Measurements from ENCODE around the gene CST4. TPM values are rescaled to one million over a fixed set of nuclear protein-coding genes. Genes with fewer than 3 reads are reported as not detected.

The CST4 gene, protein sequence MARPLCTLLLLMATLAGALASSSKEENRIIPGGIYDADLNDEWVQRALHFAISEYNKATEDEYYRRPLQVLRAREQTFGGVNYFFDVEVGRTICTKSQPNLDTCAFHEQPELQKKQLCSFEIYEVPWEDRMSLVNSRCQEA
- not detected in 2 replicates for total RNA-seq

DNA sequence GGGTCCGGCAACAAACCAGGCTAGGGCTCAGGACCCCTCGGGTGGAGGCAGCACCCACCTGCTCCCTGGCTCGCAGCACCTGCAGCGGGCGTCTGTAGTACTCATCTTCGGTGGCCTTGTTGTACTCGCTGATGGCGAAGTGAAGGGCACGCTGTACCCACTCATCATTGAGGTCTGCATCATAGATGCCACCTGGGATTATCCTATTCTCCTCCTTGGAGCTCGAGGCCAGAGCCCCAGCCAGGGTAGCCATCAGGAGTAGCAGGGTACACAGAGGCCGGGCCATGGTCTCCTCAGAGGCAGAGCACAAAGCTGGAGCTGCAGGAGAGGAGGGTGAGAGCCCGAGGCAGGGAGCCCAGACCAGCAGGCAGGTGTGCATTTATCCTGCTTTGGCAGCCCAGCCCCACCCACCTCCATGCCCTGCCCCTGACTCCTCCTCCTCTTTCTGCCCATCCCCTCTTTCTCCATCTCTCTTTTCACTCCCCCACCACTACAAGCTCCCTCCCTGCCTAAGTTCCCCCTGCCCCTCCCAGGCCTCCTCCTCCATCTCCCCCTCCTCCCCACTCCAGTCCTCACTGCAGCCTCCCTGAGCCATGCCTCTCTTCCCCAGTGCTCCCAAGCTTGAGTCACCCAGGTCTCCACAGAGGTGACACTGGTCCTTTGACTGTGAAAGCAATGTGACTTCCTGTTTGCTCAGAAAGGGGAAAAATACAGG, at the start of gene CST4:
CST4 (minus strand) TSS at position 355 of the 715 bp plus-strand sequence; CDS start at position 286, 69 bp downstream.

DNA sequence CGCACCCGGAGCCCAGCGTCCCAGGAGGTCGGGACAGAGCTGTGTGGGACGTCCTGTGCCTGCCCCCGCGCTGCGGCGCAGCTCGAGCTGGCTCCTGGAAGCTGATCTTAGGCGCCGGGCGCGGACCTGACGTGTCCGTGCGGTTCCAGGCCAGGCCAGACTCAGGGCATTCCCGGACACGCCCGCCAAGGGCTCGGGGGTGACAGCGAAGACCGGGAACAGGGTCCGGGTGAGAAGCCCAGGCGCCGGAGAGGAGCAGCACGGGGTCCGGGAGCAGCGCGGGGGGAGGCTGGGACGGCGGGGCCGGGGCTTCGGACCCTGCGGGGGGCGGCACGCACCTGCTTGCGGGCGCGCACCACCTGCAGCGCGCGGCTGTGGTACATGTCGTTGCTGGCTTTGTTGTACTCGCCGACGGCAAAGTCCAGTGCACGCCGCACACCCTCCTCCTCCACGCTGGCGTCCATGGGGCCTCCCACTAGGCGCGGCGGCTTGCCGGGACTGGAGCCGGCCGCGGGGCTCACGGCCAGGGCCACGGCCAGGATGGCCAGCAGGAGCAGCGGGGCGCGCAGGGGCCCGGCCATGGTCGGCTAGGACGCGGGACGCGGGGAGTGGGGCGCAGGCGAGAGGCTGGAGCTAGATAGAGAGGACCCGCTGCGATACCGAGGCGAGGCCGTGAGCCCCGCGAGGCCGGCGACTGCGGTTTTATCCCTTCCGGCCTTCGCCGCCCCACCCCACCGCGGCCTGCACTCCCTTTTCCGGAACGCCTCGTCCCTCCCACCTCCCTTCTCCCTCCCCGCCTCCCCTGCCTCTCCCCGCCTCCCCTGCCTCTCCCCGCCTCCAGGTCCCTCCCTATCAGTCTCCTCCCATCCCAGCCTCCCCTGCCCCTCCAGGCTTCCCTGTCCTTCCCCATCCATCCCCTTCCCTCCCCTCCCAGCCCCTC, 51.3 kb downstream of the CST4 start, which contains the start of gene CST3:
CST3 (minus strand) TSS at position 674 of the 940 bp plus-strand sequence; CDS start at position 581, 93 bp downstream.

Other genes starting within 250 kb of the CST4 start
- gene CSTL1, start 249.4 kb downstream of the CST4 start, total RNA-seq, result not detected in 2 replicates
- not detected in 2 replicates for gene CST11, start 236.2 kb downstream of the CST4 start, total RNA-seq
- not detected in 2 replicates for gene CST8, start 197.9 kb downstream of the CST4 start, total RNA-seq
- gene CST9L, start 120.6 kb downstream of the CST4 start, total RNA-seq, result not detected in 2 replicates
- gene CST9, start 83.1 kb downstream of the CST4 start, total RNA-seq, result not detected in 2 replicates
- gene CST3, start 51.1 kb downstream of the CST4 start, total RNA-seq, result 132 and 141 TPM in 2 replicates
- not detected in 2 replicates for gene CST1, start 61.9 kb upstream of the CST4 start, total RNA-seq
- gene CST2, start 137.7 kb upstream of the CST4 start, total RNA-seq, result not detected in 2 replicates
- gene CST5, start 190.7 kb upstream of the CST4 start, total RNA-seq, result not detected in 2 replicates

Data from dermis lymphatic vessel endothelial cell (primary cell).